Dedifferentiated amniotic fluid mesenchymal stem cell (primary cell): ENCODE results near the gene MMD.
"Not testable (repeated sequence)": the region's sequence is repeated elsewhere in the genome, so short reads cannot be mapped to it uniquely, and the experiment has no call there.

Source experiments
- DNase-seq: peaks from one replicate; pipeline ENCODE4 v3.0.0-alpha.2; 2016; ENCODE audit errors: extremely low spot score

The MMD gene

GRCh38 chr17:55391764-55392467 lies 29.7 kb downstream of the MMD start:
- no peak for DNase-seq

DNA sequence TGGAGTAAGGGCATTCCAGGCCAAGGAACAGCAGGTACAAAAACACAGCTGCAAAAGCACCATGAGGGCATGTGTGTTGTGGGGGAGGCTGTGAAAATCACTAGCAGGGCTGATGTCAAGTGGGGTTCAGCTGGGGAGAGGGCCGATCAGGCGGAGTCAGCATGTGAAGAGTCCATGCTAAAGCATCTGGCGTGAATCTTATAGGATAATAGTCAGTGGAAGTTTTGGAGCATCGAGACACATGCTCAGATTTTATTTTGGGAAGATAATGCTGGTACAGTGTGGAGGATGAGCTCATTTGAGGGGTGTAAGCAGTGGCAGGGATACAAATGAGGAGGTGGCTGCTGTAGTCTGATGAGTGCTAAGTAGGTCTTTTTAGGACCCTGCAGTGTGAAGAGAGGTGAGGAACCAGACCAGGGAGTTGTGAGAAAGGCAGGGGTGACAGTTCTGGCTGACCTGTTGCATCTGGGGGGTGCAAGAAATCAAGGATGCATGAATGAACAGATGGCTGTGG lies 30.3 kb downstream of the MMD start:
- DNase-seq, result no peak

GRCh38 chr17:55390364-55390977 lies 31.2 kb downstream of the MMD start:
- DNase-seq, result no peak

- not testable (repeated sequence) for DNase-seq
These were observed 31.9 kb downstream of the MMD start for GRCh38 chr17:55389715-55390114.

GRCh38 chr17:55388842-55389241 lies 32.8 kb downstream of the MMD start:
- no peak for DNase-seq

DNA sequence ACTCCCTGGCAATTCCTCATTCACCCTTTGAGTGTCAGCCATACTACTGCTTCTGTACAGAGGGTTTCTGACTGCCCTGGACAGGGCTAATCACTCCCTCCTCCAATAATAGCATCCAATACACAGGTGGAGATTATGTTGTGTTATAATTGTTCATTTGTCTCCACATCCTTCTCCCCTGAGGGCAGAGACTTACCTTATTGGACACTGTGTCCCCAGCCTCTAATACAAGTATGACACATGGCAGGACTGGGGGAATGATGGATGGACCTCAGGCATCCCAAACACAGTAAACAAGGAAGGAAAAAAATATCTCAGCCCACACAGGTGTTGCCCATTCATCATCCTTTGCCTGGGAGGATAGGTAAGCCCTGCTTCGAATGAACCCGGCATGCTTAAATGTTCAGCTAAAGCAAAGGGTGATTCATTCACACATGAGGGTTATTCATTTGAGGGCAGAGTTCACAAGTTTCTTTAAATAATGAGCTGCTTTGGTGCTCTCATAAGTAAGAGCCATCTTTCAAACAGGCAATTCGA lies 34.8 kb downstream of the MMD start:
- no peak for DNase-seq

GRCh38 chr17:55384643-55385232 lies 36.9 kb downstream of the MMD start:
- DNase-seq, result no peak

GRCh38 chr17:55383771-55384642 lies 37.6 kb downstream of the MMD start:
- DNase-seq, result no peak

DNA sequence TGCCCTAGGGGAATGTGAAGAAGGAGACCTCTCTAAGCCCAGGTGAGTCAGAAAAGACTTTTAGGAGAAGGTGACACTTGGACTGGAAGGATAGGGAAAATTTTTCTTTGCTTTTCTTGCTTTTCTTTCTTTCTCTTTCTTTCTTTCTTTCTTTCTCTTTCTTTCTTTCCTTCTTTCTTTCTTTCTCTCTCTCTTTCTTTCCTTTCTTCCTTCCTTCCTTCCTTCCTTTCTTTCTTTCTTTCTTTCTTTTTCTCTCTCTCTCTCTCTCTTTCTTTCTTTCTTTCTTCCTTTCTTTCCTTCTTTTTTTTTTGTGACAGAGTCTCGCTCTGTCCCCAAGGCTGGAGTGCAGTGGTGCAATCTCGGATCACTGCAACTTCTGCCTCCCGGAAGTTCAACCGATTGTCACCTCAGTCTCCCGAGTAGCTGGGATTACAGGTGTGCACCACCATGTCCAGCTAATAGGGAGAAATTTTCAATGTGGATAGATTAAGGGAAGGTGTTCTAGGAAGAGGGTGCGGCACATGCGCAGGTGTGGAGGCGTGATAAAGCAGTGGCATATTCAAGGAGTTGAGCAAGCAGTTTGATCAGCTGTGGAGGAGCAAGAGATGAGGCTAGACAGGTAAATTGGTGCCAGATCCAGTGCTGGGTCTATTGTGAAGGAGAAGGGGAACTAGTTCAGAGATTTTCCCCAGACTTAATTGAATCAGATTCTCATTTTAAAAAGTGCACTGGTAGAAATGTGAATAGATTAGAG lies 40.4 kb downstream of the MMD start:
- DNase-seq, result no peak

DNA sequence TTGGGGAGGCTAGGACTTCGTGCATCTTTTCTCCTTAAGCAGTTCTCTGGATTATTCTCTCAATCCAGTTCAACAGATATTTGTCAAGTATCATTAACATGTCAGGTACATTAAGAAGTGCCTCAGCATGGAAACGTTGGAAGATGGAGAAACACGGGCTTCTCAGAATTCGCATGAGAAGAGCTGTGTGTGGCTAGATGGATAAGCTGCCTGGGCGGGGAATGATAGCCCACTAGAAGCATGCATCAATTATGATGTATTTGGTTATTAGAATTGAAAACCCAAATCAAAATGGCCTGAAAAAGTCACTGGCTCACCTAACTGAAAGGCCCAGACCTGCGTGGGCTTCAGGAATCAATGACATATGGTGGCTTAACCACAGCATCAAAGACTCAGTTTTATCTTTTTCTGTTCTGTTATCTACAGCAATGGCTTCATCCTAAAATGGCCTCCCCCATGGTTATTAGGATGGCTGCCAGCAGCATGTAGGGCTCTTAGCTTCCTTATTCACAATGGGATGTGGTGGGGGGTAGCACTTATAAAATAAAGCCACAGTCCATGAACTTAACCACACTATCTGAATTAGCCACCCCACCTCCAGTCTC lies 43.9 kb downstream of the MMD start:
- no peak for DNase-seq

- no peak for DNase-seq
These were observed 52.9 kb downstream of the MMD start for GRCh38 chr17:55368706-55369105.

DNA sequence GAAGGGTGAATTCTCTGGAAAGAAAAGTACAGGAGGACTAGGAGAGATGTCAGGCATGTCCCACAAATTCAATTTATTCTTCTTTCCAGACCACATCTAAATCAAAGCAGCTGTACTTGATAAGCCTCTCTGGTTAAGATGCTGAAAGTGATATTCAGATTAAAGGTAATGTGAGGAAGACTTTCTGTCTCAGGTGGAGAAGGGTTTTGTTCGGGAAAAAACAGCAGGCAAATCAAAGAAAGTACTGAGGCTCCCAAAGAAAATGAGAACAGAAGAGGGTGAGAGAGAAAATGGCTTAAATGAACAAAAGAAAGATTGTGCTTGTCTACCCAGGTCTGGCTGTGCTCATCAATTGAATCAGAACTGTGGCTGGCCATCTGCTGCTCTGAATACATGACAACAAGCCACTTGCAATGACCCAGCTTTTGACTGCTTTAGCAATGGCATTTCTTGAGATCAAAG lies 55.6 kb downstream of the MMD start:
- no peak for DNase-seq

GRCh38 chr17:55363033-55363432 lies 58.6 kb downstream of the MMD start:
- DNase-seq, result no peak

GRCh38 chr17:55360971-55361370 lies 60.7 kb downstream of the MMD start:
- no peak for DNase-seq

- DNase-seq, result peak; percentile 51
These were observed 65.0 kb downstream of the MMD start for GRCh38 chr17:55356434-55357328.

- no peak for DNase-seq
These were observed 66.7 kb downstream of the MMD start for GRCh38 chr17:55354941-55355340.

- no peak for DNase-seq
These were observed 67.6 kb downstream of the MMD start for GRCh38 chr17:55354010-55354409.

GRCh38 chr17:55351226-55351625 lies 70.4 kb downstream of the MMD start:
- no peak for DNase-seq

DNA sequence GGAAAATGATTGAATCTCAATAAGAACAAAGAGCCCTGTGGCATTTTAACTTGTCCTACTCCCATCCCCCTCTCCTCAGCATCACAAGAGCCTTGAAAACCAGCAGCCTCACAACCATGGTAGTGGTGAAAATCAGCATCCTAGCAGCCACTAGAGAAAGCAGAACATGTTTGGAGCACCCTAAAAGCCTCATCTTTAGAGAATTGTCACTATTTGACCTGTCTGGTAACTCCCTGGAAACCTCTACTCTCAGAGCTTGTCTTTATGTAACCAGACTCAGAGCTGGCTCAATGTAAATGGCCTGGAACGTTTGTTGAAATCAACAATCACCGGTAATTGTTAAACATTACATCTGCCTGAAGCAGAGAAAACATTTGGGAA lies 70.8 kb downstream of the MMD start:
- no peak for DNase-seq
